Measurements from ENCODE around the gene IKZF5.

The IKZF5 gene

GRCh38 chr10:122957474-122957873, 51.1 kb downstream of the IKZF5 start:
- H3K4me3 ChIP-seq (ENCODE audit: low read depth, low read length) = no peak overlapping the region
- TF ChIP-seq CTCF (IDR thresholded peaks at IDR 0.05; ENCODE audit: low read depth, low read length) = no peak

- no peak overlapping the region for H3K4me3 ChIP-seq (ENCODE audit: low read depth, low read length)
- TF ChIP-seq CTCF (IDR thresholded peaks at IDR 0.05; ENCODE audit: low read depth, low read length) = no peak
These were observed 52.7 kb downstream of the IKZF5 start for GRCh38 chr10:122955892-122956291.

- no peak for TF ChIP-seq CTCF (IDR thresholded peaks at IDR 0.05; ENCODE audit: low read depth, low read length)
- H3K4me3 ChIP-seq (ENCODE audit: low read depth, low read length) = peak overlapping the region; percentile 88
These were observed 53.9 kb downstream of the IKZF5 start for GRCh38 chr10:122954731-122955050.

- TF ChIP-seq CTCF (IDR thresholded peaks at IDR 0.05; ENCODE audit: low read depth, low read length) = no peak
- H3K4me3 ChIP-seq (ENCODE audit: low read depth, low read length) = peak within 1 kb of the TSS; percentile 88
These were observed 54.5 kb downstream of the IKZF5 start, which contains the start of gene C10orf88 for GRCh38 chr10:122953902-122954730. Gene C10orf88 (minus strand): TSS chr10:122954227. CDS start chr10:122954178, 49 bp downstream.

- no peak for TF ChIP-seq CTCF (IDR thresholded peaks at IDR 0.05; ENCODE audit: low read depth, low read length)
- H3K4me3 ChIP-seq (ENCODE audit: low read depth, low read length) = no peak overlapping the region
These were observed 59.3 kb downstream of the IKZF5 start for GRCh38 chr10:122949296-122949695.
